Fibroblast of the conjunctiva (primary cell): Measurements from ENCODE around the gene CAPZB.

Experiments used
- DNase-seq: peaks from one replicate; pipeline ENCODE4 v3.0.0-alpha.2; 2010; ENCODE audit warnings: low read depth

The CAPZB gene

GRCh38 chr1:19448491-19449439 is 36.6 kb downstream of the CAPZB start:
- DNase-seq = peak; percentile 88

- DNase-seq = no peak
These were observed 37.8 kb downstream of the CAPZB start for GRCh38 chr1:19447550-19447949.

- DNase-seq = no peak
These were observed 39.7 kb downstream of the CAPZB start for GRCh38 chr1:19445417-19446342.

GRCh38 chr1:19444296-19445021 is 40.9 kb downstream of the CAPZB start:
- no peak for DNase-seq

- DNase-seq = no peak
These were observed 42.0 kb downstream of the CAPZB start for GRCh38 chr1:19443326-19443725.

- DNase-seq = no peak
These were observed 42.9 kb downstream of the CAPZB start for GRCh38 chr1:19442154-19443096.

- no peak for DNase-seq
These were observed 44.1 kb downstream of the CAPZB start for GRCh38 chr1:19441048-19441780.

- DNase-seq = no peak
These were observed 45.7 kb downstream of the CAPZB start for GRCh38 chr1:19439464-19440171.

GRCh38 chr1:19438516-19439195 is 46.7 kb downstream of the CAPZB start:
- DNase-seq = no peak

GRCh38 chr1:19437891-19438294 is 47.4 kb downstream of the CAPZB start:
- no peak for DNase-seq

GRCh38 chr1:19436716-19437476 is 48.4 kb downstream of the CAPZB start:
- DNase-seq = no peak

- no peak for DNase-seq
These were observed 49.4 kb downstream of the CAPZB start for GRCh38 chr1:19435851-19436455.

- peak; percentile 82 for DNase-seq
These were observed 50.2 kb downstream of the CAPZB start for GRCh38 chr1:19435181-19435580.

- no peak for DNase-seq
These were observed 51.7 kb downstream of the CAPZB start for GRCh38 chr1:19433719-19433998.

GRCh38 chr1:19432943-19433718 is 52.2 kb downstream of the CAPZB start:
- no peak for DNase-seq

- DNase-seq = no peak
These were observed 54.9 kb downstream of the CAPZB start for GRCh38 chr1:19430121-19431068.
